Lung (tissue), 12 donors: ENCODE measurements around the gene BMERB1. TPM values are rescaled to one million over a fixed set of nuclear protein-coding genes. Genes with fewer than 3 reads are reported as not detected.

Experiments
- ATAC-seq: fragments of 200-7000 bp; cut with Tn5 transposase; one replicate; pipeline ENCODE4 v1.9.1; 2020; ENCODE audit warnings: moderate number of reproducible peaks; ENCODE audit not compliant: insufficient read depth, low FRiP score
- DNase-seq, 3 donors: peaks; one replicate each; pipeline ENCODE4 v3.0.0-alpha.2; 2013 to 2017
- H3K27ac ChIP-seq, 2 donors: one replicate each; pipeline ENCODE4 v1.5.1; 2013; ENCODE audit warnings: mild to moderate bottlenecking in 2 of 2, moderate library complexity in 2 of 2, control low read depth in 1 of 2, inconsistent platforms in 1 of 2, low read depth in 1 of 2, low read length in 1 of 2
- H3K27me3 ChIP-seq, 3 donors: one replicate each; pipeline ENCODE4 v1.5.1; 2013; ENCODE audit warnings: low read length in 2 of 3; ENCODE audit not compliant: control insufficient read depth in 3 of 3, insufficient read depth in 3 of 3
- H3K36me3 ChIP-seq, 4 donors: one replicate each; pipeline ENCODE4 v1.5.1; 2013; ENCODE audit warnings: low read length in 4 of 4, mild to moderate bottlenecking in 1 of 4, moderate library complexity in 1 of 4; ENCODE audit not compliant: control insufficient read depth in 4 of 4, insufficient read depth in 4 of 4
- H3K4me1 ChIP-seq, 5 donors: one replicate each; pipeline ENCODE4 v1.5.1; 2013; ENCODE audit warnings: low read length in 5 of 5, mild to moderate bottlenecking in 2 of 5, moderate library complexity in 1 of 5; ENCODE audit not compliant: control insufficient read depth in 5 of 5, insufficient read depth in 5 of 5
- H3K4me3 ChIP-seq: one replicate; pipeline ENCODE4 v1.5.1; 2013; ENCODE audit warnings: mild to moderate bottlenecking, control low read depth, moderate library complexity
- H3K9ac ChIP-seq, 2 donors: one replicate each; pipeline ENCODE4 v1.5.1; 2013; ENCODE audit warnings: low read length in 2 of 2, control low read depth in 1 of 2; ENCODE audit not compliant: insufficient read depth in 1 of 2
- H3K9me3 ChIP-seq, 4 donors: one replicate each; pipeline ENCODE4 v1.5.1; 2013; ENCODE audit warnings: low read length in 3 of 4, mild to moderate bottlenecking in 1 of 4, moderate library complexity in 1 of 4; ENCODE audit not compliant: control insufficient read depth in 4 of 4, insufficient read depth in 3 of 4
- CTCF ChIP-seq: IDR thresholded peaks from 2 replicates; pipeline ENCODE4 v1.5.1; 2012; ENCODE audit warnings: mild to moderate bottlenecking; ENCODE audit errors: control extremely low read depth, extremely low read depth
- WGBS, 2 donors: extraction: QIAGEN DNeasy Blood & Tissue Kit; methylation state at CpG; one replicate each; pipeline ENCODE4 v1.1.7; 2013; 5-methylcytosine and 5-hydroxymethylcytosine counted together
- polyA plus RNA-seq, 2 donors: library from polyadenylated mRNA; stranded (reverse); fragments of 200-250 nt; gene quantifications; one replicate each; pipeline ENCODE4 v1.2.1, GENCODE V29; 2013
- total RNA-seq, 2 donors: library from RNA; depleted of rRNA in 1 of 2; stranded (reverse); fragments of >200 nt in 1 of 2; gene quantifications; one replicate each; pipeline ENCODE4 v1.2.1, GENCODE V29; 2014 to 2021
- donor health status: control.
- donor health status: control.
- donor health status: Bipolar disorder and iron deficiency.
- donor health status: healthy.
- donor health status: DM: yes; HTN: yes; CAD: no.

BMERB1 gene
- total and polyA plus RNA-seq, 4 donors = 5.6 to 17.5 (median 7.9) TPM

GRCh38 chr16:15493466-15494180 lies 59.2 kb downstream of the BMERB1 start:
- H3K9ac ChIP-seq = no peak overlapping the region
- H3K36me3 ChIP-seq = no peaks in the 10 kb centered on the region
- H3K9me3 ChIP-seq = no peaks in the 10 kb centered on the region
- no peaks in the 10 kb centered on the region for H3K27me3 ChIP-seq
- H3K4me3 ChIP-seq = no peak overlapping the region
- peaks cover 0 to 7% (median 0%) of the 10 kb centered on the region in 5 donors for H3K4me1 ChIP-seq
- DNase-seq (peak in 1 of 3 donors; percentile 21), ATAC-seq (no peak)
- H3K27ac ChIP-seq = no peak overlapping the region
- 57 to 64% methylated on average over 9 of the region's 9 CpGs for WGBS, 2 donors
- no peak for TF ChIP-seq CTCF

GRCh38 chr16:15494236-15494635 lies 59.8 kb downstream of the BMERB1 start:
- TF ChIP-seq CTCF = no peak
- no peaks in the 10 kb centered on the region for H3K36me3 ChIP-seq
- no peaks in the 10 kb centered on the region for H3K9me3 ChIP-seq
- DNase-seq = no peak
- peaks cover 0 to 6% (median 0%) of the 10 kb centered on the region in 5 donors for H3K4me1 ChIP-seq
- H3K27ac ChIP-seq = no peak overlapping the region
- 72 to 93% methylated on average over 4 of the region's 4 CpGs for WGBS, 2 donors
- no peaks in the 10 kb centered on the region for H3K27me3 ChIP-seq
- no peak overlapping the region for H3K9ac ChIP-seq
- ATAC-seq = no peak
- no peak overlapping the region for H3K4me3 ChIP-seq

- H3K27me3 ChIP-seq = no peaks in the 10 kb centered on the region
- H3K4me3 ChIP-seq = no peak overlapping the region
- WGBS, 2 donors = 96% methylated on average over 2 of the region's 2 CpGs
- no peak for TF ChIP-seq CTCF
- H3K36me3 ChIP-seq = no peaks in the 10 kb centered on the region
- H3K27ac ChIP-seq = no peak overlapping the region
- ATAC-seq = no peak
- no peak for DNase-seq
- peaks cover 0 to 2% (median 0%) of the 10 kb centered on the region in 5 donors for H3K4me1 ChIP-seq
- H3K9me3 ChIP-seq = no peaks in the 10 kb centered on the region
- no peak overlapping the region for H3K9ac ChIP-seq
Measured at GRCh38 chr16:15495898-15496297, 61.5 kb downstream of the BMERB1 start.
